Endometrium (tissue), 2 donors: ENCODE measurements around the gene CDT1.

ENCODE experiments used
- FAIRE-seq: peaks from 2 replicates; lab custom pipeline; 2012; peaks lifted over from hg19 to GRCh38; lab: Jason Lieb, UNC
- donor health status: control.
- donor health status: control.

The CDT1 gene

DNA sequence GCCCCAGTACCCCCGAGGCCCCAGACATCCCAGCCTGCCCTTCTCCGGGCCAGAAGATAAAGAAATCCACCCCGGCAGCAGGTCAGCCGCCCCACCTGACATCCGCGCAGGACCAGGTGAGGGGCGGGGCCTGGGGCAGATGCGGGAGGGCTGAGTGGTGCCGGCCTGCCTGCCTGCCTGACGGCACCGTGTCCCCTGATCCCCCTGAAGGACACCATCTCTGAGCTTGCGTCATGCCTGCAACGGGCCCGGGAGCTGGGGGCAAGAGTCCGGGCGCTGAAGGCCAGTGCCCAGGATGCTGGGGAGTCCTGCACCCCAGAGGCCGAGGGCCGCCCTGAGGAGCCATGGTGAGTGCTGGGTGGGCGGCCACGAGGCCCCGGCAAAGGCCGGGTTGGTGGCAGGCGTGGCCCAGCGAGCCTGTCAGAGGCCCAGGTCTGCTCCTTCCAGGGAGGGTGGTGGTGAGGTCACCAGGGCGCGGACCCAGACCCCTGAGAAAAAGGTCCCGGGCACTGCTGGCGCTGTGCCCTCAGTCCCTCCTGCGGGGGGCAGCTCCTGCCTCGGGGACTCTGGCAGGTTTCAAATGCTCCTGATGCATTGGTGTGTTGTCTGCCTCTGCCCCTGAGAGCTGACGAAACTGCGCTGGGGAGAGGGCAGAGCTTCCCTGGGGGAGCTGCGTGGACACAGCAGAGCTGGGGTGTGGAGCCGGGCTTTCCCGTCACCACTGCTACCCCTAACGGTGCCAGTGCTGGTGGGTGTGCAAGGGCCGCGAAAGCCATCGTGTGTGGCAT lies 1.2 kb downstream of the CDT1 start:
- FAIRE-seq: no peak

DNA sequence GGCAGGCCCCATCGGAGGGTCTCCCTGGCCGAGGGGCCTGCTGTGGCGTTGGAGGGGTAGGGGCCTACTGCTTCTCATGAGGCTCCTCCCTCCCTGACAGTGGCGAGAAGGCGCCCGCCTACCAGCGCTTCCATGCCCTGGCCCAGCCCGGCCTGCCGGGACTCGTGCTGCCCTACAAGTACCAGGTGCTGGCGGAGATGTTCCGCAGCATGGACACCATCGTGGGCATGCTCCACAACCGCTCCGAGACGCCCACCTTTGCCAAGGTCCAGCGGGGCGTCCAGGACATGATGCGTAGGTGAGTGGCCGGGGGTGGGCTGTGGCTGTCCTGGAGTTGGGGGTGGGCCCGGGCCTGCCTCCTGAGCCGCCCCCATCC lies 1.7 kb downstream of the CDT1 start:
- no peak for FAIRE-seq

DNA sequence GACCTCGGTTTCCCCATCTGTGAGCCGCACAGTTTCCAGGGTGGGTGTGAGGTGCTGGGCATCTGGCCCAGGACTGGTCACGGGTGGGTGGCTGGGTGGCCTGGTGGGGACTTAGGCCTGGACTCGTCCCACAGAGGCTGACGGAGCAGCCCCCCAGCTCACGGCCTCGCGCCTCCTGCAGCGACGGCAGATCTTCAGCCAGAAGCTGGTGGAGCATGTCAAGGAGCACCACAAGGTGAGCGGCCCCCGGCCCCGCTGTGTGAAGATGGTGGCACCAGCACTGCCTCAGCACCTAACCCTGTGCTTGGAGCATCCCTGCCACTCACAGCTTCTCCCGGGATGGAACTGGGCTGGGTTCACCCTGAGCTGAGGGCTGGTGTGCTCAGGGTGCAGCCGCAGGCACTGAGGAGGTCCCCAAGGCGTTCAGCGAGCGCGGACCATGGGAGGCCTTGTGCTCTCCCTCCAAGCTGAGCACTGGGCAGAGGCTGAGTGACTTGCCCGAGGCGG lies 2.4 kb downstream of the CDT1 start:
- no peak for FAIRE-seq

DNA sequence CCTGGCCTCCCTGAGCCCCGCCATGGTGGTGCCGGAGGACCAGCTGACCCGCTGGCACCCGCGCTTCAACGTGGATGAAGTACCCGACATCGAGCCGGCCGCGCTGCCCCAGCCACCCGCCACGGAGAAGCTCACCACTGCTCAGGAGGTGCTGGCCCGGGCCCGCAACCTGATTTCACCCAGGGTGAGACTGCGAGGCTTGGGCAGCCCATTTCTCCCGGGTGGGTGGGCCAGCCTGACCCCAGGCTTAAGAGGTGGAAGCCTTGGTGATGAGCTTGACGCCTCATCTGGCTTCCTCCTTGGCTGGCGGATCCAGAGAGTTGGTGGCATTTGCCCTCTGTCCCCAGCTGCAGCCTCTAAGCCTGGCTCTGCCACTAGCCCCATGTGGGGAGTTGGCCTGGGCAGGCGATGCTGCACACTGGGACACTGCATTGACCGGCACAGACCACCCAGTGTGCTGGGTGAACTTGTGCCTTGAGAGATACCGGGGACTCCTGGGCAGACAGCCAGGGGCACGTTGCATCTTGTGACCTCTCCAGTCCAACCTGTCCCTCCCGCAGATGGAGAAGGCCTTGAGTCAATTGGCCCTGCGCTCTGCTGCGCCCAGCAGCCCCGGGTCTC lies 3.0 kb downstream of the CDT1 start:
- FAIRE-seq: no peak

DNA sequence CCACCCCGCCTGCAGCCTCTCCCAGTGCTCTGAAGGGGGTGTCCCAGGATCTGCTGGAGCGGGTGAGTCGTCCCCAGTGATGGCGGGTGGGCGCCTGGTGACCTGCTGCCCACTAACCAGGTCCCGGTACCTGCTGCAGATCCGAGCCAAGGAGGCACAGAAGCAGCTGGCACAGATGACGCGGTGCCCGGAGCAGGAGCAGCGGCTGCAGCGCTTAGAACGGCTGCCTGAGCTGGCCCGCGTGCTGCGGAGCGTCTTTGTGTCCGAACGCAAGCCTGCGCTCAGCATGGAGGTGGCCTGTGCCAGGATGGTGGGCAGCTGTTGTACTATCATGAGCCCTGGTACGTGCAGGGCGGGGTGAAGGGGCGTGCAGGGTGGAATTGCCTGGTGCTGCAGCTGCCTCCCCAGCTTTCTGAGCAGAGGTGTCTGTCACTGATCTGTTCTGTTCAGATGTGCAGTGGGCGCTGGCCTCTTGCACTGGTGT lies 3.6 kb downstream of the CDT1 start:
- FAIRE-seq: no peak

DNA sequence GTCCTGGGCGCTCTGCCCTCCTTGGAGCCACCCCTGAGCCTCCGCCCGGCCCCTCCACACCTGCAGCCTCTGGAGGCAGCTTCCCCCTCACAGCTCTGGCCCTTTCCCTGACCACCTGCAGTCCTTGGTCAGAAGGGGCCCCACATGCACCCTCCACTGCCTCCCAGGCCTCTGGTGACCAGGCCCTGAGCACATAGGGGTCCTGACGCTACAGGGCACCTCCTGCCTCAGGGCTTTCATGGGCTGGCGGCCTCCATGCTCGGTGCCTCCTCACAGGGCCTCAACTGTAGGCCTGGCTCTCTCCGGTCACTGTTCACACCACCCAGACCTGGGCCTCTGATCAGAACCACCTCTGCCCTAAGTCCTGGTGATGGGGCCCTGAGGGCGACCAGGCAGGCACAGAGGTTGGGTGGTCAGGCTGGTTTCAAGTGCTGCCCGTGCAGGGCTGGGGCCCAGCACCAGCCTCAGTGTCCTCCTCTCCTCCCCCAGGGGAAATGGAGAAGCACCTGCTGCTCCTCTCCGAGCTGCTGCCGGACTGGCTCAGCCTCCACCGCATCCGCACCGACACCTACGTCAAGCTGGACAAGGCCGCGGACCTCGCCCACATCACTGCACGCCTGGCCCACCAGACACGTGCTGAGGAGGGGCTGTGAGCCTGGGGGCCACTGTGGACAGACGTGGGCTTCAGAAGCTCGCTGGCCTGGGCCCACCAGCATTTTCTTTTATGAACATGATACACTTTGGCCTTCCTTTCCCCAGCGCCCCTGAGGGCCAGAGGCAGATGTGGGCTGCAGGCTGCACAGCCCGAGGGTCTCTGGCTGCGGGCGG lies 4.3 kb downstream of the CDT1 start:
- FAIRE-seq: no peak

DNA sequence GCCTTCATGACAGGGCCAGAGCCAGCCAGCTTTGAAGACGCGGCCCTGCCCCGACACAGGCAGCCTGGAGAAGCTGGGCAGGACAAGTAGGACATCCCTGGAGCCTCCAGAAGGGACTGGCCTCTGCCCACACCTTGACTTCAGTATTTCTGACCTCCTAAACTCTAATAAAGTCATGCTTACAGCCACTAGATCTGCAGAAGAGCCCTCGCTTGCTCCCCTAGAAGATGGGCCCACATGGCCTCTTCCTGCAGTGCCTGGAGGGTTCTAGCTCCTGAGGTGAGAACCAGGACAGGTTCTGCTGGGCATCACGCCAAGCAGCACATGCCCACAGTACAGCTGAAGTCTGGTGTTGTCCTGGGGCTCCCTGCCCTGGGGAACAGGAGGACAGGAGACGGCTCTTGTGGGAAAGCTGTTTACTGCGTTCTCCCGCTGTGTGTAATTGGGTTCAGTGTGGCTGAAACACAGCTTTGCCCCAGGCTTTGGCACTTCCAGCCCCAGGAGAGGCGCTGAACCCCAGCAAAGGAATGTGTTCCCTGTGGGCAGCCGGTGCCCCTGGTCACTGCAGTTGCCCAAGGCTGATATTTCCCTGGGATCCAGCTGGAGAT lies 5.6 kb downstream of the CDT1 start:
- FAIRE-seq: no peak

DNA sequence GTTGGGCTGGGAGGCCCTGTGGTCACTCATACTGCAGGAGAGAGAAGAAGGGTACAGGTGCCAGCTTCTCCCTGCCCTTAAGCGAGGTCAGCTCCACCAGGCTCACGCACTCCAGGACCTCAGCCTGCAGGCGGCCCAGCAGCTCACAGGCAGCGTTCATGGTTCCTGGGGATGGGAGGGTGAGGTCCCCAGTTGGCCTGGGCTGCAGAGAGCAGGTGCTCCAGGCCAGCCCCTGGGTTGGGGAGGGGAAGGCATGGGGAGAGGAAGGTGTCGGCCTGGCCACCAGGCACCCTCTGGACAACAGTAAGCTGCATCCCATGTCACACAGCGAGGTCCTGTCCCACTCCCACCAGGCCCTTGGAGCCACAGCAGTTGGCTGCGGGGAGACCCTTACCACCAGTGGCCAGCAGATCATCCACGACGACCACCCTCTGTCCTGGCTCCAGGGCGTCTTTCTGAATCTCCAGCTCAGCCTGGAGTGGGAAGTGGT lies 6.1 kb downstream of the CDT1 start:
- no peak for FAIRE-seq

DNA sequence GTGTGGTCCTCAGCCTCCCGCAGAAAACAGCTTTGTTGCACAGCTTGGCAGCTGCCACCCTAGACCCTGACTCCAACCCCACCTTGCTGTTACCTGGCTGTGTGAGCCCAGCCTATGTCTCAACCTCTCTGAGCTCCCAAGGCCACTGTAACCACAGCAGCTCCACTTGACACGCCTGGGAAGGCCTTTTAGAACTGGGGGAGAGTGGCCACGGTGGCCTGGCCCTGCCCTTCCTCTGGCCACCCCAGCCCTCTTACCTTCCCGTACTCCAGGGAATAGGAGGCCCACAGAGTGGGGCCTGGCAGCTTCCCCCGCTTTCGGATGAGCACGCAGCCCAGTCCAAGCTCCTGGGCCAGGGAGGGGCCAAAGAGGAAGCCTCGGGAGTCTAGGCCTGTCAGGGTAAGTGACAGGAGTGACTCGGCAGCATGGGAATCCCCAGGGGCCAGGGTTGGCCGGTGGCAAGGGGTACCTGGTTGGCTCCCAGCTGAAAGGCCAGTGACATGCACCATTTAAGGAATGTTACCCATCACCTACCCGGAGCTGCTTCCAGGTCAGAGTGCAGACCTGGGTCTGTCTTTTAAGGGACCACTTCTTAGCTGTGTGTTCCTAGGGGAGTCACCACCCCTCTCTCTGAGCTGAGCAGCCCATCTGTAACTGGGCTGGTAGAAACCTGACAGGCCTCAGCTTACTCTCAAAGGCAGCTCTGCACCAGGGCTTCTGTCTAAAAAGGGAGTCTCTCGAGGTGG lies 6.8 kb downstream of the CDT1 start:
- FAIRE-seq: no peak

DNA sequence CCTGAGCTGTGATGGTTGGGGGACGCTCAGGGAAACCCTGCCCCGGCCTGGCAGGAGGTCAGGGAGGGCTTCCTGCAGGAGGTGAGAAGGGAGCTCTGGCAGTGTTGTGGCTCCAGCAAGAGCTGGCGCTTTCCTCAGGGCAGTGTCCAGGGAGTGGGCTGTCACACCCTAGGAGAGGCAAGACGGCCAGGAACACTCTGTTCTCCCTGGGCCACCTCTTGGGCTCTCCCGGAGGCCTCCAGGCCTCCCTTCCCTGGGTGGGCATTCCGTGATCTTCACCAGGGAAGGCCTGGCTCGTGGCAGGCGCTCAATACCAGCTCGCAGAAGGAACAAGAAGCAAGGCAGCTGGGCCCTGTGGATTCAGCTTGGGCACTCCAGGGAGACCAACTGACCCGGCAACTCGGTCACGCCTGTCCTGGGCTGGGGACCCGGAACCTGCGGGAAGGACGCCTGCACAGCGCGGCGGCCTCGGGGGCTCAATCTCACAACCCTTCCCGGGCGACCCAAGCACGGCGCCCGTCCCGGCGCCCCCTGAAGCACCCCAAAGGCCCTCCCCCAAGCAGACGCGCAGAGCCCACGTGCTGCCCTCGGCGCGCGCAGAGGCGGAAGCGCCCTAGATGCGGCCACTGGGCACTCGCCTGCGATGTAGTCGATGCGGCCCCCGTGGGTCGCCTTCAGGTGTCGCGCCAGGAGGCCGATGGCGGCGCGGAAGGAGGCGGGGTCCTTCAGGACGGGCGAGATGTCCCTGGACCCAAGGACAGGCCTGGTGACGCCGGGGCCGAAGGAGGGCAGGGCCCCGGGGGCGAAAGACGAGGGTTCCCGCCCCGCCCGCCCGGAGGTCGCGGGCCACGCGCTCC lies 7.6 kb downstream of the CDT1 start:
- FAIRE-seq: no peak

DNA sequence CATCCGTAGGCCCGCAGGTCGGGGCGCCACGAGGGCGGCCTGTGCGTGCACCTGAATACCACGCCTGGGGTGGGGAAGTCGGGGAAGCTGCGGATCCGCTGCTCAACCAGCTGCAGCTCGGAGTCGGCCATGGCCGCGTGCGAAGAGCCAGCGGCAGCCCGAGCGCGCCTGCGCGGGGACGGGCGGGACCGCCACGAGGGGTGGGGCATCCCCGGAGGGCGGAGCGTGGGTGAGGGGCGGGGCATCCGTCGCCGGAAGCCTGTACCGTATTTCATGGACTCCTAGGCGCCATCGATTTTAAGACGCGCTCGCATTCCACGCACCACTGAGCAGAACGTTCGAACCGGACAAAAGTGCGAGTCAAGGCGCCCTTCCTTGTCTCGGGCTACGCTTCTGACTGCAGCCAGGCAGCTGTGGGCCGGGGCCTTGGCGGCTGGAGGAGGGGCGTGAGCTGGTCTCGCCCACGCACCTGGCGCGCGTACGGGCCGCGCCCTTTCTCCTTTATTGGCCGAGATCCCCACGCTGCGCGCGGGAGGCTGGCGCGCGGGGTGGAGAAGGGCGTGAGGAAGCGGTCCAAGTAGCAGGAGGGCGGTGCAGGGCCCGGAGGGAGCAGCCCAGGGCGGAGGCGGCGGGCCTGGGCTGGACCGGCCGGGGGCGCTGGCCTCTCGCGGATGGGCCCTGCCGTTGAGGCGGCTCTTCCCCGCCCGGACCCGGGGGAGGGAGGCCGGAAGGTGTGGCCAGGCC lies 8.4 kb downstream of the CDT1 start, which contains the start of gene APRT:
Gene APRT (minus strand): TSS at position 160 of the 744 bp plus-strand sequence. CDS start 29 bp downstream, at position 131.
- FAIRE-seq: no peak

DNA sequence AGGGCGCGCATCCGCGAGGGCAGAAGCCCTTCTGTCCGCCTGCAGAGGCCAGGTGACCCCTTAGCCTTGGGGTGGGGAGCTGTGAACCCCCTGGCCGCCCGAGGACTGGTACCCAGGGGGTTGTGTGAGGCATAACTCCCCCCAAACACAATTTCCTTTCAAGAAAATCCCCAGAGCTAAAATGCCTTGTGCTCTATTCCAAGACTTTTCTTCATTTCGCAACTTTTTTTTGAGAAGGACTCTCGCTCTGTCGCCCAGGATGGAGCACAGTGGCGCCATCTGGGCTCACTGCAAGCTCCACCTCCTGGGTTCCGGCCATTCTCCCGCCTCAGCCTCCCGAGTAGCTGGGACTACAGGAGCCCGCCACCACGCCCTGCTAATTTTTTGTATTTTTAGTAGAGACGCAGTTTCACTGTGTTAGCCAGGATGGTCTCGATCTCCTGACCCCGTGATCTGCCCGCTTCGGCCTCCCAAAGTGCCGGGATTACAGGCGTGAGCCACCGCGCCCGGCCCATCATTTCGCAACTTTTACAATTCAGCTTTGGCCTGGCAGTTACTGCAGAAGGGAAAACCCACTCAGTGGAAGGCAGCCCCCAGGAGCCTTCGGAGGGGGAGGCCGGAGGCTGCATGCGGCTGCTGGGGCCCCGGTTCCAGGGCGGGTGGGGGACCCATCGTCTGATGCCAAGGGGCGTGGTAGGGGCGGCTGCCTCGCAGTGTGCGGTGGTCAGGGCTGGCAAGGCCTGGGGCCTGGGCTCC lies 9.1 kb downstream of the CDT1 start:
- no peak for FAIRE-seq

DNA sequence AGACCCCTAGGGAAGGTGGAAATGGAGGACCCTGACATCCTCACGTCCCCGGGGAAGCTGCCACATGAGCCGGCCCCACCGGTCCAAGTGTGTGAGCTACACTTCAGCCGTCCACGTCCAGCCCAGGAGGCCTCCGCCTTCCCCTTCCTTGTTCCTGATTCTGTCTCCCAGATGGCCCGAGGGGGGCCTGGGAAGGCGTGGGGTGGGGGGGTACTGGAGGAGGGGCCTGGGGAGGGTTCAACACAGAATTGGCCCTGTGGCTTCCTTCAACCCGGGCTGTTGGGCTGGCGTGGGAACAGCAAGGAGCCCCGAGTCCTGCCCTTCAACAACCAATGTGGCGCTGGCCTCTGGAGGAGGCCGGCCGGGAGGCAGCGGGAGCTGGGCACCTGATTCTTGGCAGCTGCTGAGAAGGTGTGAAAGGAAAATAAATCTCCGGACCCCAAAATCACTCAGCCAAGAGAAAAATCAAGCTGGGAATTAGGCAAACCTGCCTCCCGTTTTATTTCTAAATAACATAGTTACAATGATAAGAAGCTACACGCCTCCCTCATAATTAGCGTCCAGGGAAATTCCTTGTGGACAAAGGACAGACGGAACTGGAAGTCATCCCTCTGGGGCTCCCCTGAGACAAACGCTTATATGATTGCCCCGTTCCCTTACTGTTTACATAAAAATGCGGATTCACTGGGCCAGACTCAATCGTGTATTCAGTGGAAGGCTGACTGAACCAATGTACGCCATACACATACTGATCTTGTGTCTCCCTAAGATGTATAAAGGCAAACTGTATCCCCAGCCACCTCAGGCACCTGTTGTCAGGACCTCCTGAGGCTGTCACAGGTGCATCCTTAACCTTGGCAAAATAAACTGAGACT lies 9.9 kb downstream of the CDT1 start:
- no peak for FAIRE-seq

DNA sequence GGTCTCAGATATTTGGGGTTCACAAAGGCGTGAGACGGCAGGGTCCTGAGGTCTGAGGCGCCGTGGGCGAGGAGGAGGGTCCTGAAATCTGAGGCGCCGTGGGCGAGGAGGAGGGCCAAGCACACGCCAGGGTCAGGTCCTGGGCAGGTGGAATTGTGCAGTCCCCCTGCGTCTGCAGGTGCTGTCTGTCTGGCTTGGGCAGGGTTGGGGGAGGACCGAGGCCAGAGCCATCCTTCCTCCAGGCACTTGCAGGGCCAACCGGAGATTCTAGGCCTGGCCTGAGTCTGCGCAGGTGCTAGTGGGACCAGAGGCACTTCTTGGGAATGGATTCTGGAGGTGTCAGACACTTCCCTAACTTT lies 10.5 kb downstream of the CDT1 start:
- FAIRE-seq: no peak

DNA sequence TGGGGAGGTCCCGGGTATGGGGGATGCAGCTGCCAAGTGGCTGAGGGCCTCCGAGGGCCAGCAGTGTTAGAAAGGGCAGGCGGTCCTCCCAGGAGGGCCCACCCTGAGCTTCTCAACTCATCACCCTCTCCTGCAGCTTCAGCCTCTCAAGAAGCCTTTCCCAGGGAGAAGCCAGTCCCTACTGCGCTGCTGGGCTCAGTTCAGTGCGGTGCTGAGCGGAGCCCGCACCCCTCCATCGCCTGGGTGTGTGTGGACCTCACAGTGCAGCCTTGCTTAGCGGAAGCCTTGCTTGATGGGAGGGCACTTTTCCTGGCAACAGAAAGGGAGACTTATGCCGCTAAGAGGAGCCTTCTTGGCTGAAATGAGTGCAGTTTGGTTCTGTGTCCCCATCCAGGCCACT lies 11.6 kb downstream of the CDT1 start:
- FAIRE-seq: no peak

DNA sequence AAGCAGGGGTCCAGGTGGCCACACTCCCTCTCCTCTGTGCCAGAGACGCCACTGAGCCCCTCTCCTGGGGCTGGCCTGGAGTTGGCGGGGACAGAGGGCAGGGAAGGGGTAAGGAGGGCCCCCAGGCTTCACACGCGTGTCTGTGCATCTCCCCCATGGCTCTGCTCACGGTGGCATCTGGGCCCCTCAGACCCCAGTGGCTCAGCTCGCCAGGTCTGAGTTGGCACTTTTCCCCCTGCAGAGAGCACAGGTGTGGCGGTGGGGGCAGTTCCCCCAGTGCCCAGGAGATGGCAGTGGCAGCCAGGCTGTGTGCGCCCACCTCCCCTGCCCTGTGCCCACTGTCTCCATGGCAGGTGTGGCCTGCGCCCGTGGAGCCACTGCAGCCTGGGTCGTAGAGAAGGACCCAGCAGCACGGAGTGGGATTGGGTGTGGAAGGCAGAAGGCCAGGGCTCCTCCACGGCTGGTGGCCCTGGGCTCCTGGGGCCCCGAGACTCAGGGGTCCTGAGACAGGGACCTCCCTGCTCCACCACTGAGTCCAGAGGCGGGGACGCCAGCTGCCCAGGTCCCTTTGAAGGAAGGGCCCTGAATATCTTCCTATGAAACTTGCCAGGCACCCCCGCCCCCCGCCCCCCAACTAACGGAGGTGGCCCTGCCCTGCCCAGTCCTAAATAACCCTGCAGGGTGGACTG lies 12.5 kb downstream of the CDT1 start:
- no peak for FAIRE-seq
